Activated T-helper 9 cell treated with anti-CD3 and anti-CD28 coated beads, Interleukin-2, amount 50 U/mL, for 16 hours (primary cell): ENCODE measurements around the gene COL24A1.
"Not testable (repeated sequence)": the region's sequence is repeated elsewhere in the genome, so short reads cannot be mapped to it uniquely, and the experiment has no call there.

Source experiments
- DNase-seq: peaks from one replicate; pipeline ENCODE4 v3.0.0-alpha.2; 2020; ENCODE audit warnings: low read depth

Gene COL24A1

DNA sequence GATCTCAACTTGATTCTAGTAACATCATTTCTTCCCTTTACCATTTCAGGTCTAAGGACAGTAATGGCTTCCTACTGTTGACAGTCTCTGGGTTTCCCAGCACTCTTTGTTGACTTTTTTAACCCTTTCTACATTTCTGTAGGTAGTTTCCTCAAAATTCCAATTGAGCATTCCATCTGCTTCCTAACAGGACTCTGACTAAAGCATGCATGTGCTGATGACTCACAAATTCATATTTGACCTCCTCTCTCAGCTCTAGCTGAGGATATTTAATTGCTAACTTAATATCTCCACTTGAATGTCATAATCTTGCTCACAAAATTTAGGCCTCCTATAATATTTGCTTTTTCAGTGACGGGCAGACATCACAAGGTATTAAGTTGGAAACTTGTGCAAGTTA, 355.1 kb downstream of the COL24A1 start:
- DNase-seq = no peak

DNA sequence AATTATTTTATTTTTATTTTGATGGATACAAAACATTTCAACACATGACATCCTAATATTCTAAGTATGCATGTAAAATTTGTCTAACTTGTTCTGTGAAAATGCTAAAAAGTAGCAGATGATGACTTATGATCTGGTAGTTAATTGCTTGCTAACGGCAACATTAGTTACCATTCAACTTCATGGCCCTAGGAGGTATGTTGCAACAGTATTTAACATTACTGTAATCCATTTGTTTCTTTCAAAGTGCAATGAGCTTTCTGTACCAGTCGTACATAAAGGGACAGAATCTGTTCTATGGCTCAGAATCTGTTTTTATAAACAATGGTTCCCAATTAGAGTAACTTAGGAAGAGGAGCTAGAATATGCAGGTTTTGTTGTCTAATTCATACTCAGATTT, 356.8 kb downstream of the COL24A1 start:
- DNase-seq = no peak

DNA sequence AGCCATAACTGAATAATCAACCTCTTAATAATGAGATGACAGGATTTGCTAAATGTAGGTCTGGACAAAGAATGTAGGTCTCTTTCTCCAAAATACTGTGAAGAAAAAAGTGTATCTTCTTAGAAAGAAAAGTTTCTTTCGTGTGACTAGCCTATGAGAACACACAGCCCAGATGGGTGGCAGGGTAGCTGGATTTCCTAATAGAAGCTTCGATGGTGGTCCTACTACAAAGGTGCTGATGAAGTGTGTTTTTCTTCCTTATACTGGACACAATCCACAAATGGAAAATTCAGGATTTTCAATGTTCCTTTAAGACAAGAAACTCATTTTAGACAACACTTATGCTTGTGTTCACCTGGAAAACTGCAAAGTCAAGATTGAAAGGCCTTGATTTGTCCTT, 358.2 kb downstream of the COL24A1 start:
- no peak for DNase-seq

DNA sequence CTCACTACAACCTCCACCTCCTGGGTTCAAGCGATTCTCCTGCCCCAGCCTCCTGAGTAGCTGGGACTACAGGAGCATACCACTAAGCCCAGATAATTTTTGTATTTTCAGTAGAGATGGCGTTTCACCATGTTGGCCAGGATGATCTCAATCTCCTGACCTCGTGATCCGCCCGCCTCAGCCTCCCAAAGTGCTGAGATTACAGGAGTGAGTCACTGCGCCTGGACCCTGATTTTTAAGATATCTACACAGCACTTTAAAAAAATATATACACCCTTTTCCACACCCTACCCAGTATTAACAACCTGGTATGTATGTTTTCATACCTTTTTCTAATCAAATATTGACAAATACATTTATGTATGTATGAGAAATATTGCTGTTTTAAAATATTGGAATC, 379.6 kb downstream of the COL24A1 start:
- not testable (repeated sequence) for DNase-seq

DNA sequence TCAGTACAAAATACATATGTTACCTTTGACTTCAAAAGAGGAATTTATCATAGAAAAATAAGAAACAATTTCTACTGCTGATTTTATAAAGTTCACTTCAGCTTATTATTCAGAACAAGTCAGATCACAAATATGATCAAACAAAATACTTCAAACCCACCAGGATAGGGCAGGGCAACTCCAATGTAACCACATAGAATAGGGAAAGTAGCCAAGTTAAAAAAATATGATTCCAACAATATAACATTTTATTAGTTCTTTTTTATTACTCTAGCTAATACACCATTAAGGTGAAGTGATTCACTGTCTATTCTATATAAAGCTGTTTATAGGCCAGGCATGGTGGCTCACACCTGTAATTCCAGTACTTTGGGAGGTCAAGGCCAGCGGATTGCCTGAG, 393.8 kb downstream of the COL24A1 start:
- no peak for DNase-seq

DNA sequence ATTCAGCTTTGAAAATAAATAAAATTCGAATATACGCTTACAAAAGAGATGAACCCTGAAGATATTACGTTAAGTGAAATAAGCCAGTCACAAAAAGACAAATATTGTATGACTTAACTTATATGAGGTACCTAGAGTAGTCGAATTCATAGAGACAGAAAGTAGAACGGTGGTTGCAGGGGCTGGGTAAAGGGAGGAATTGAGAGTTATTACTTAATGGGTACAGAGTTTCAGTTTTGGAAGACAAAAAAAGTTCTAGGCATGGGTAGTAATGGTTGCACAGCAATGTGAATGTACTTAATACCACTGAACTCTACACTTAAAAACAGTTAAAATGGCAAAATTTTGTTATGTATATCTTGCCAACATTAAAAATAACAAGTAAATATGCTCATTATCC, 399.7 kb downstream of the COL24A1 start:
- DNase-seq = no peak

DNA sequence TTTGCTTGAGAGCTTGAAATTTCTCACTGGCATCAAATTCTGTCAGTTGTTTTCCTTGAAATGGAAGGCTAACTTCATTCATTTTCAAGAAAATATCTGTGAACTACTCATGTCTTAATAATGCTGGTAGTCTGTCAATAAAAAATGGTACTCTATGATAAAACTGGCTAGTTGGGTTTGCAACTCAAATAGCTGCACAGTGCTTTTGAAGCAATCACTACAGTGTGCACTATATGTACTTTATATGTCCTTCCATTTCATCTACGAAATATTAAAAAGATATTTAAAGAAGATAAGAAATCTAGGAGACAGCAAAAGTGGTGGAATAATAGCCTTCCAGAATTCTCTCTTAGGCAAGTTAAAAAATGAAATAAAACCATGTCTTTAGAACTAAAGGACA, 408.5 kb downstream of the COL24A1 start:
- DNase-seq = no peak

DNA sequence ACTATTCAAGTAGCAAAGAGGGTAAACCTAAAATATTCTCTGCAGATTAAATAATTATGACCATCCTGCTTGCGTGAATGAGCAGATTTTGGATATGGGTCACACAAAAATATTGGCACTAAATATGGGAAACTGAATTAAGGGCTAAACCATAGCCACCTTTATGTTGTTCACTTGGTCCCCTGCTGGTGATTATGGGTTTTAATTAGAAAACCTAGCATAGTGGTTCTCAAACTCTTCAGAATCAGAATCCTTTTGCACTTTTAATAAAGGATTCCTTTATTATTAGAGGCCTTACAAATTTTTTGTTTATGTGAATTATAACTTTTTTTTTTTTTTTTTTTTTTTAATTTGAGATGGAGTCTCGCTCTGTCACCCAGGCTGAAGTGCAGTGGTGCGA, 409.8 kb downstream of the COL24A1 start:
- no peak for DNase-seq

DNA sequence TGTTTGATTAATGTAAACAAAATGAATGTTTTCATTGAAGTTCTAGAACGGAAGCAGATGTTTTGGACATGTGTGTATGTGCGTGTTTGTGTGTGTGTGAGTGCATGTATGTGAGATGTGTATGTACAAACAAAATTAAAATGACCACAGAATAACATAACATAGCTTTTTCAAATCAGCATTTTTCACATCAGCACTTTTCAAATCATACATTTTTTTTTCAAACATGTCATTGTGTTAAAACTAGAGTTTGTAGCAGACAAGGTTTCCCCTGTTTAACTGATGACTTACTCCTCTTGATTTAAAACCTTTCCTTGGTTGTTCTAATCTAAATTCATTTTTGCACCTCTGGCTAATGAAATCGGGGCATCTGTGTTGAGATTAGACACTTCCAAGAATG, 412.8 kb downstream of the COL24A1 start:
- DNase-seq = no peak

DNA sequence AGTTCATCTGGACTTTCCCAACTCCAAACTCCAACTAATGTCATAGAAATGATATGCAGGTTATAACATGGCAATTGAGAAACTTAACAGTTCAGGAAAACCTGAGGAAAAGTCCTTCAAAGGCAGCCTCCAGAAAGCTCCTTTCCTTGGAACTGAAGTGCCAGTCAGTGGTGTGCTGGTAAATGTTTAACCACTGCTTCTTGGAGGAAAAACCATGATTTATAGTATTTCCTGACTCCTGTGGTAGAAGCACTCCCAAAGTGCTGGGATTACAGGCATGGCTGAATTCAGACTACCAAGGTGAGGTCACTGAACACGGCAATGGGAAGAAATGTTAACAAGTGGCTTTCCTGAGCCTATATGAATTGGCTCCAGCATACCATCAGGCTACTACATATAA, 421.6 kb downstream of the COL24A1 start:
- DNase-seq = no peak

DNA sequence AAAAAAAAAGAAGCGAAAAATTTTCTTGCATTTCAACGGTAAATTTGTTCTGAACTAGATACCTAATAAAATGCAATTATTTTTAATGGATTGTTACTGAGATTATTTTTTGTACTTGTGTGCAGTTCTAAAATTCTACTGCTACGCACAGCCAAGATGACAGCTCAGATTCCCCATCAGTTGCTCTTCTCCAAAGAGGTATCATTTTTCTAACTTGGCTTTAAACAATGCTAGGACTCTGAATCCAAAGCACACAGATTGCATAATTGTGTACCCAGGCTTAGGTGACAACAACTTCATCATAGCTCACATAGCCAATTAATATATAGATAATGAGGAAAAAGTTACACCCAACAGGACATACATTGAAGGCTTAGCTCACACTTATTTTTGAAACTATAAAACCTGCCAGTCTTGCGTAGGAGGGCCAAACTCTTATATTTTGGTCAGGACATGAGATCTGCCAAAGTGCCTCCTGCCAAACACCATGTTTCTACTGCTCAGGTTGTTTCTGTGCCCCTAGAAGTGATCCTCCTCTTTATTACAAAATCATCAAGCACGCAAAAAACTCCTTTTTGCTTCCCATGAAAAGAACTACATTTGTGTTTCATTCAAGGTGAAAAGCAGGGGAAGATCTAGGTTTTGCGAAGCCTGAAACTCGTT, 437.8 kb downstream of the COL24A1 start:
- no peak for DNase-seq

DNA sequence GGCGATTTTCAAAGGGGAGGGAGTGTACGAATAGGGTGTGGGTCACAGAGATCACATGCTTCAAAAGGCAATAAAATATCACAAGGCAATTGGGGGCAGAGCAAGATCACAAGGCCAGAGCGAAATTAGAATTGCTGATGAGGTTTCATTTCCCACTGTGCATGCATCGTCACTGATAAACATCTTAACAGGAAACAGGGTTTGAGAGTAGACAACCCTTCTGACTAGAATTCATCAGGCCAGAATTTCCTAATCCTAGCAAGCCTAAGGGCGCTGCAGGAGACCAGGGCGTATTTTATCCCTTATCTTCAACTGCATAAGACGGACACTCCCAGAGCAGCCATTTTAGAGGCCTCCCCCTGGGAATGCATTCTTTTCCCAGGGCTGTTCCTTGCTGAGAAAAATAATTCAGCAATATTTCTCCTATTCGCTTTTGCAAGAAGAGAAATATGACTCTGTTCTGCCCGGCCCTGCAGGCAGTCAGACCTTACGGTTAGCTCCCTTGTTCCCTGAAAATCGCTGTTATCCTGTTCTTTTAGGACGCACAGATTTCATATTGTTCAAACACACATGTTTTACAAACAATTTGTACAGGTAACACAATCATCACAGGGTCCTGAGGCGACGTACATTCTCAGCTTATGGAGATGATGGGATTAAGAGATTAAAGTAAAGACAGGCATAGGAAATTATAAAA, 442.0 kb downstream of the COL24A1 start:
- DNase-seq = not testable (repeated sequence)

DNA sequence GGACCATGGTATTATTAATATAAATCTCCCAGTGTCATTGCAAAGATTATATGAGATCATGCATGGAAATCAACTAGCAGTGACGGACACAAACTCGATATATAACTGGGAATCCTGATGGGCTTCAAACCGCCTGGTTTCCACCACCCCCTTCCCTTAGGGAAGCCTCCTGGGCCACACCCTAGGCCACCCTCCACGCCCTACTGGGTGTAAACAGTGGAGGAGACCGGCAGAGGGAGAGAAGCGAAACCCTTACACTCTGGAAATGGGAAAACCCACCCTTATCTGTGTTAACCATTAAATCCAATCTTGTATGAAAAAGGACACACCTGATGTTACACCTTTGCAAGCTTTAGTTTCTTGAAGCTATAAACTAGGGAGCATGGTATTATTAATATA, 447.7 kb downstream of the COL24A1 start:
- no peak for DNase-seq

DNA sequence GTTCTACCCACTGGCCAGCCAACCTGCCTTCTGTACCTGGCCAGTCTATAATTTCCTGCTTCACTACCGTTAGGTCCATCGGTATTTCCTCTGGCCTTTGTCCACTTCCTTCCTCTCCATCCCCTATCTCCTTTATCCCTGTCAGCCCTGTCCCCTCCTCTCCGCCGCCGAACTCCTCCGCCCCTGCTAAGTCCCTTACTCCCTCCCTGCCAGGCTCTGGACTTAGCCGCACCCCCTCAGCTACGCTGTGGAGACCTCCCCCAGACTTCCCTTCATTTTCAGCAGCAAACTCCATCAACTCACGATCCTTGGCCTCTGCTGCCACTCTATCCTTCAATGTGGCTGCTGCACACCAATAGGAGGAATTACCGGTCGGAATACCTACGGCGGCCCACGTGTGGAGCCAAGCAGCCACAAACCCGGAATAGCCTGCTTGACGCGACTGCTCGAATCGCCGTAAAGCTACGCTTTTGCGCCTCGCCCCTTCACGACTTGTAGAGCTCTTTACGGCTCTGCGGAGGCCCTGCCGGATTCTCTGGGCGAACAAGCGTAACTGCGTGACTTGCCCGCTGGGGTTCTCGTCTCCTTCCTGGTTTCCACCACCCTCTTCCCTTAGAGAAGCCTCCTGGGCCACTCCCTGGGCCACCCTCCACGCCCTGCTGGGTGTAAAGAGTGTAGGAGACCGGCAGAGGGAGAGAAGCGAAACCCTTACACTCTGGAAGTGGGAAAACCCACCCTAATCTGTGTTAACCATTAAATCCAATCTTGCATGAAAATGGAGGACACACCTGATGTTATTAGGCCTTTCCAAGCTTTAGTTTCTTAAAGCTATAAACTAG, 448.4 kb downstream of the COL24A1 start, which contains the start of gene ZNHIT6:
Gene ZNHIT6 (minus strand): TSS at position 444 of the 839 bp plus-strand sequence. CDS start 149 bp downstream, at position 295.
- peak; percentile 74 for DNase-seq

DNA sequence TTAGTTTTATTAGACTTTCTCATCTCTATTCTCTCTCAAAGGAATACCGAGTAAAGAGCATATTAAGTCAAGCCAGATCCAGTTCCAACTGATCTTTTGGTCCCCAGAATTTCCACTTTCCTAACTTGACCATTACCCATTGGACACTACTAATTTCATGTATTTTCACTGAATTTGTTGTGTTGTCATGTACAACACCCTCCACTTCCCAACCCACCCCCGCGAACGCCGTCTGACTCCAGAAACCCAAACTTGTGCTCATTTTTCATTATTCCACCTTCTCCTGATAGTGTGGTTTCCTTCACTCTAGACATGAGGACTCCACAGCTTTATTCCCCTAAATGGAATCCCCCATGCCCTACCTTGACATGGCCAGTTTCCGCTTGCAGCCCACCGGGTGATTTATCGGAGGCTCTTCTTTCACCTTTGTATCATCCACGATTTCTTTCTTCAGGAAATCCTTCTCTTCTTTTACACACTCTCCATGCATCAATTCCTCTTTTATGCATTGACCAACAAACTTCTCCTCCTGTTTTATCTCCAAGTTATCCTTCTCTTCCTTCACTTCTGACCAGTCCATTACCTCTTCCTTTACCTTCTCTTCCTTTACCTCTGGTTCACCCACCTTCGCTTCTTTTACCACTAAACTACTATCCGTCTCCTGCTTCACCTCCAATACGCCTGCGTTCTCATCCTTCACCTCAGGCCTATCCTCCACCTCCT, 449.1 kb downstream of the COL24A1 start:
- DNase-seq = no peak

DNA sequence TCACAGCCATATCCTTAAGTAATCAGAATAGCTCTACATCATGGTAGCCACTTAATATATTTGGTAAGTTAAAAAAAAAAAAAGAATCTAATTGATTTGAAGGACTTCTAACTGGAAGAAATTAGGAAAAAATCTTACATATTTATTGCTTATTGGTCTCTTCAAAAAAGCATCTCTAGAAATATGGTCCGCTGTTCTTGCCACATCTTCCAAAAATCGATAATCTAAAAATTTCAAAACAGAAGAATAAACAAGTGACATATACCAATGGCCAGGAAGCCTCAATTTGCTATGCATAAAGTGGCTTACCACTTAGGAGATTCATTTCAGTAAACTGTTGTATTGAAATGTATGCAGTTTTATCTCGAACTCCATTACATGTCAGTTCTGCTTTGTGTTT, 450.6 kb downstream of the COL24A1 start:
- DNase-seq = no peak

DNA sequence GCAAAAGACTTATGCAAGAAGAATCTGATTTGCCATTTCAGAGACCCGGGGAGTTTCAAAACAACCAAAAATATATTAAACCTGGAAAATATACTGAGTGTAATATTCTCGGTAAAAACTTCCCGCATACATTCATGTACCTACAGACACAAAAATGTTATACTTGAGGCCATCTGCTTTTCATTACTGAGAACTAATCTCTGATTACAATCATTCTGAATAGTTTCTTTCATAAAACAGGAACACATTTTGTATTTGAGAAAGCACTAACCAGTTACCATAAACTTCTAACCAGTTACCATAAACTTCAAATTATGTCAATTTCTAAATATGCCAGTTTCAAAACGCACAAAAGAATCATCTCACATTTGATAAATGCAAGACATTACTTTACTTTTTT, 456.1 kb downstream of the COL24A1 start:
- DNase-seq = no peak

DNA sequence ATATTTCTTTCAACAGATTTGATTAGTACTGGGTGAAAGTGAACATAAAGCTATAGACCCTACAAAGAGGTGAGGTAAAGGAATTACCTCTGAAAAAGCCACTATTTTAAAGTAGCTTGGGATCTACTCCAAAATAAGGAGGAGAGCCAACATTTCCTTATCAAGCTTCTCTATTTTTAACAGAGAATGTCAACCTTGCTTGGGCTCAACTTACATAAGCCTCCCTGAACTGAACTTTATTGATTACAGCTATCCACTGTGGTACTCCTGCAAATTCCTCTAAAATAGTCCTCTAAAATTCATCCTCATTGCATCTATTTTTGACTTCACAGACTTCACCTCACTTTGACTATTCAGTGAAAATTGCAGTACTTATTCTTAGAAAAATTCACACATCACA, 458.7 kb downstream of the COL24A1 start:
- DNase-seq = no peak

DNA sequence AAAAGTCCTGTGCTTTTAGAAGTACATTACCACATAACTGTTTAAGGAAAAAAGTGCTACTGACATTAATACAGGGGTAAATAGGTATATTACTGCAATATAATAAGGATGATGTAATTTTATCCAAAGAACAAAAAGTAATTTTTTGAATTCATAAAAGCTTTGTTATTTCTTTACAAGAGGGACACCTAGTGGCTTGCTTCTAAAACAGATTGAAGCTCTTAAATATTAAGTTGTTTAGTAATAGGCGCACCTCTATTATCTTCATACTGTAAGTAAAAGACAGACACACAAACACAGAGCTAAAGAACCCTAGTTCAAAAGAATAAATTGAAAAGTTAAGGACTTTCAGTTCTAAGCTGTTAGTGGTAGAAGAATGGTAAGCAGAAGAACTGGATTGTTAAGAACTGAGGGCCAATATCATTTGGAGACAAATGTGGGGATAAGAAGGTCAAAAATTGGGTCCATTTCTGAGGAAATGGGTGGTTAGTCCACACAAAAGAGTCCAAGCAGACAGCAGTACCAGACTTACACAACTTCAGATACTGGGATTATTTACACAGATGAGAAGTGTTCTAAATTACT, 463.8 kb downstream of the COL24A1 start:
- DNase-seq = no peak

DNA sequence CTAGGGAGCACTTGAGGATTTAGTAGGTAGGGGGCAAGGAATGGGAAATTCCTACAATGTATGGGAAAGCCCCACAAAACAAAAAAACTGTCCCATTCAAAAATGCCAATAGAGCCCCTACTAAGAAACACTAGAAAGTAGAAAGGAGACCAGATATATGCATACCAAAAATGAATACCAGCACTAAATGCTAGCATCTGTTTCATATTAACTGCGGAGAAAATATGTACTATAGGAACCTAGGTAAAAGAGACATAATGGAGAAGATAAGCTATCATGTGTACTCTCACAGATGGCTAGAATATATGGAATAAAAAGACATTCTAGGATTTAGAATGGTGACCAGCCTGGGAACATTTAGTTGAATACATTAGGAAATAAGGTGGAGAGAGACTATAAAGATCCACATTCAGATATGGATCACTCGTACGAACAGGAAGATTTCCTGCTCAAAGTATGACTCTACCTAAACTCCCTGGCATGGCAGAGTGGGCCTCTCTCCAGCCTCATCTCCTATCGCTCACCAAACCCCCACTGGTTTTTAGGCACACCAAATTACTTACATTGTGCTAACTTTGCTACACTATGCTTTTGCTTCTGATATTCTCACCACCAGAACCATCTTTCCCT, 466.7 kb downstream of the COL24A1 start:
- no peak for DNase-seq

DNA sequence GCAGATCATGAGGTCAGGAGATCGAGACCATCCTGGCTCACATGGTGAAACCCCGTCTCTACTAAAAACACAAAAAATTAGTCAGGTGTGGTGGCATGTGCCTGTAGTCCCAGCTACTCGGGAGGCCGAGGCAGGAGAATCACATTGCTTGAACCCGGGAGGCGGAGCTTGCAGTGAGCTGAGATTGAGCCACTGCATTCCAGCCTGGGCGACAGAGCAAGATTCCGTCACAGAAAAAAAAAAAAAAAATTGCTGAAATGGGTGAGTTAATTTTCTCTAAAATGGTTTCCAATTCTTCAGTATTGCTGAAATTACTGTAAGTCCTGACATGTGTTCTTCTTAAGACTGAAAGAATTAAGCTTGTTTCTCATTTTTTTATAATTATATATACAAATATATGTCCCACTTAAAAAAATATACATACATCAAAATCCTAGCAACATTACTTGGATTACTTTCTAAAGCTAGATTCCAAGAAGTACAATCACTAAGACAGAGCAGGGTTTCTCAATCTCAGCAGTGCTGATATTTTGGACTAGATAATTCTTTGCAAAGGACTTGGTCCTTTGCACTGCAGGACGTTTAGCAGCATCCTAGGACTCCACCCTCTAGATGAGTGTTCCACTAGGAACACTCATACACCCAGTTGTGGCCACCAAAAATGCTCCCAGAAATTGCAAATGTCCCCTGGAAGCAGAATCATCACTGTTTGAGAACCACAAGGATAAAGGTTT, 473.1 kb downstream of the COL24A1 start:
- no peak for DNase-seq
